ENCODE data around the gene RAB9A.

The RAB9A gene

DNA sequence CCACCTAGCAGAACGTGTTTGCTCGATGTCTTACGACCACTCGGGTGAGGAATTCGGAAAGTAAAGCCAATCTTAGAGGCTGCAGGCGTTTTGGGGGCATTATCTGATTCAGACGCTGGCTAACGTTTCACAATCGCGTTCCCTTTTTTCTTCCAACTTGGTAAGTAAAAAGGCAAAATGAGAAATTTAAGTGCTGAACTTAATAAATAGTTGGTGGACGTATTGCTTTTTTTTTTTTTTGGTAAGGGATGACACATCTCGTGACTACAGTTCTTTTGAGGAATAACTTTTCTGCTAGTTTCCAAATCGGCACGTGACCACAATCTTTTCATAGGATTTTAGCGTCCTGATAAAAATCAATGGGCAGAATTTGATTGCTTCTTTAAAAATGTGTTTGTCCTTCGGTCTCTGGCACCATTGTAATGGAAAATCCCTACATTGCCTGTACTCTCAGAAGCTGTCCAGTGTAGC lies 848 bp downstream of the RAB9A start:
- TF ChIP-seq EZH2phosphoT487 (IDR thresholded peaks at IDR 0.05; ENCODE audit: borderline replicate concordance, low read length) (no peak), CTCF (IDR thresholded peaks at IDR 0.05; ENCODE audit: low read depth, low read length, poor library complexity, severe bottlenecking) (no peak)
- Histone ChIP-seq H3K36me3 (ENCODE audit: control insufficient read depth, low read length) (peaks cover 10% of the 10 kb centered on the region), H3K79me2 (ENCODE audit: control insufficient read depth, low read length) (peaks cover 62% of the 10 kb centered on the region), H3K9me3 (ENCODE audit: control insufficient read depth, insufficient read depth, low read length) (no peaks in the 10 kb centered on the region), H3K9me2 (replicated peaks; ENCODE audit: control insufficient read depth, low read length) (no peaks in the 10 kb centered on the region), H4K20me1 (ENCODE audit: control insufficient read depth, insufficient read depth, low read depth, low read length) (no peaks in the 10 kb centered on the region), H3K4me2 (ENCODE audit: low read length) (peak overlapping the region; percentile 80), H3K27me3 (ENCODE audit: control insufficient read depth, low read length) (no peaks in the 10 kb centered on the region), H3K27ac (ENCODE audit: low read depth, low read length) (peak overlapping the region; percentile 62), H3F3A (ENCODE audit: control insufficient read depth, insufficient read depth) (no peaks in the 10 kb centered on the region; the same call in 1 of the 2 replicates), H3K4me3 (ENCODE audit: low read length) (peak overlapping the region; percentile 74), H3K4me1 (ENCODE audit: control insufficient read depth, low read length) (peaks cover 77% of the 10 kb centered on the region)

DNA sequence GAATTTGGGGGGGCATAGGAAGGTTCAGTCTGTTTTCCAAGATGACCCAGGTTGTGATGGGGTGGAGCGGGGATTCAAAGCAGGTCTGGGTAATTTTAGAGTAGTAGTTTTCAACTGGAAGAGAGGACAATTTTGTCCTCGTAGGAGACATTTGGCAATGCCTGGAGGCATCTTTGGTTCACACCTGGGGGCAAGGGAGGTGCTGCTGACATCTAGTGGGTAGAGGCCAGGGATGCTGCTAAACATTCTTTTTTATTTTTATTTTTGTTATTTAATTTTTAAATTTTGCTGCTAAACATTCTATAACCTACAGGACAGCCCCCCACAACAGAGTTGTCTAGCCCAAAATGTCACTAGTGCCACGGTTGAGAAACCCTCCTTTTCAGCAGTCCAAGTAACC lies 1.9 kb downstream of the RAB9A start:
- H4K20me1 ChIP-seq (ENCODE audit: control insufficient read depth, insufficient read depth, low read depth, low read length), result no peaks in the 10 kb centered on the region
- peaks cover 14% of the 10 kb centered on the region for H3K36me3 ChIP-seq (ENCODE audit: control insufficient read depth, low read length)
- H3K27me3 ChIP-seq (ENCODE audit: control insufficient read depth, low read length), result no peaks in the 10 kb centered on the region
- H3K9me2 ChIP-seq (replicated peaks; ENCODE audit: control insufficient read depth, low read length), result no peaks in the 10 kb centered on the region
- H3K4me2 ChIP-seq (ENCODE audit: low read length), result peak overlapping the region; percentile 80
- peak overlapping the region; percentile 26; the same call in 1 of the 2 replicates for H3K27ac ChIP-seq (ENCODE audit: low read depth, low read length)
- peak overlapping the region; percentile 74 for H3K4me3 ChIP-seq (ENCODE audit: low read length)
- peaks cover 73% of the 10 kb centered on the region for H3K79me2 ChIP-seq (ENCODE audit: control insufficient read depth, low read length)
- H3F3A ChIP-seq (ENCODE audit: control insufficient read depth, insufficient read depth), result no peaks in the 10 kb centered on the region; the same call in 1 of the 2 replicates
- TF ChIP-seq CTCF (IDR thresholded peaks at IDR 0.05; ENCODE audit: low read depth, low read length, poor library complexity, severe bottlenecking) (no peak), EZH2phosphoT487 (IDR thresholded peaks at IDR 0.05; ENCODE audit: borderline replicate concordance, low read length) (no peak)
- peaks cover 77% of the 10 kb centered on the region for H3K4me1 ChIP-seq (ENCODE audit: control insufficient read depth, low read length)
- no peaks in the 10 kb centered on the region for H3K9me3 ChIP-seq (ENCODE audit: control insufficient read depth, insufficient read depth, low read length)

- peaks cover 83% of the 10 kb centered on the region for H3K79me2 ChIP-seq (ENCODE audit: control insufficient read depth, low read length)
- H3K4me3 ChIP-seq (ENCODE audit: low read length), result peak overlapping the region; percentile 44
- no peaks in the 10 kb centered on the region for H4K20me1 ChIP-seq (ENCODE audit: control insufficient read depth, insufficient read depth, low read depth, low read length)
- H3F3A ChIP-seq (ENCODE audit: control insufficient read depth, insufficient read depth), result no peaks in the 10 kb centered on the region; the same call in 1 of the 2 replicates
- peak overlapping the region; percentile 80 for H3K4me2 ChIP-seq (ENCODE audit: low read length)
- TF ChIP-seq CTCF (IDR thresholded peaks at IDR 0.05; ENCODE audit: low read depth, low read length, poor library complexity, severe bottlenecking) (no peak), EZH2phosphoT487 (IDR thresholded peaks at IDR 0.05; ENCODE audit: borderline replicate concordance, low read length) (no peak)
- peak overlapping the region; percentile 37 for H3K27ac ChIP-seq (ENCODE audit: low read depth, low read length)
- H3K9me2 ChIP-seq (replicated peaks; ENCODE audit: control insufficient read depth, low read length), result no peaks in the 10 kb centered on the region
- no peaks in the 10 kb centered on the region for H3K9me3 ChIP-seq (ENCODE audit: control insufficient read depth, insufficient read depth, low read length)
- peaks cover 83% of the 10 kb centered on the region for H3K4me1 ChIP-seq (ENCODE audit: control insufficient read depth, low read length)
- no peaks in the 10 kb centered on the region for H3K27me3 ChIP-seq (ENCODE audit: control insufficient read depth, low read length)
- peaks cover 14% of the 10 kb centered on the region for H3K36me3 ChIP-seq (ENCODE audit: control insufficient read depth, low read length)
Measured at GRCh38 chrX:13691841-13692371, 3.0 kb downstream of the RAB9A start.

Data from DOHH2 (cell line).